Measurements from ENCODE around the gene SV2B.

DNA sequence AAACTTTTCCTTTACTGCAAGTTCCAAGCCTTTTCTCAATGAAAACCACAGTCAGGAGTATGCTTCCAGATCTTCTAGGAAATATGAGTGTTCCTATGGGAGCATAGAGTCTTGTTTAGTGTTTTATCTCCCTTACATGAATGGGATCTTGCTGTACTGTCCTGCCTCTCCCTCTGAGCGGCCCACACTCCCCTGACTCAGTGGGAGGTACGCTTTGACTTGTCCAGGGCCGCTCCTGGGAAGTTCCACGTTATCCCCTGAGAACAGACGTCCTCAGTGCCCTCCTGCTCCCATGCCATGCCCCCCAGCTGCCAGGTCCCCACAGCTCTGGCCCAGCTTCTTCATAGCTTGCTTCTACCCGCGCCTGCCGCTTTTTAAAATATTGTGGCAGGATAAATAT, 48.8 kb upstream of the SV2B start:
- TF ChIP-seq POLR2A (IDR thresholded peaks at IDR 0.05; ENCODE audit: borderline replicate concordance, extremely low read depth, insufficient read depth, insufficient read length), result no peak
- no peak for TF ChIP-seq POLR2AphosphoS5 (IDR thresholded peaks at IDR 0.05; ENCODE audit: low read depth, low read length)
- no peak for TF ChIP-seq CTCF (IDR thresholded peaks at IDR 0.05 in 2 of 3, conservative IDR thresholded peaks at IDR 0.05 in 1 of 3; ENCODE audit: borderline replicate concordance in 1 of 3, insufficient read depth in 1 of 3, low read depth in 2 of 3, low read length in 2 of 3)
- TF ChIP-seq CEBPB (IDR thresholded peaks at IDR 0.05; ENCODE audit: low read depth), result no peak
- TF ChIP-seq EGR1 (IDR thresholded peaks at IDR 0.05; ENCODE audit: low read depth), result no peak
- no peak for TF ChIP-seq CBX3 (IDR thresholded peaks at IDR 0.05; ENCODE audit: low read depth)
